IMR-90 (cell line): ENCODE results near the gene ZMAT5. TPM values are rescaled to one million over a fixed set of nuclear protein-coding genes. Genes with fewer than 3 reads are reported as not detected.

Source experiments
- ATAC-seq: fragments of 200-7000 bp; cut with Tn5 transposase; 2 replicates; pipeline ENCODE4 v1.9.1; 2020; ENCODE audit warnings: low read depth, mild to moderate bottlenecking, moderate library complexity
- BruUV-seq: library from RNA; stranded (reverse); fragments of 400-500 nt; replicated peaks from 2 replicates; lab custom pipeline; 2021; lab: Mats Ljungman, UMichigan
- CTCF ChIA-PET: fragments of 300-600 bp; formaldehyde crosslinking; extraction: SDS; loops from one replicate; lab custom pipeline; 2021; ENCODE audit warnings: antibody characterized with exemption; lab: Yijun Ruan, JAX
- POLR2A ChIA-PET: fragments of 300-600 bp; sonication (Branson Sonifier 250); formaldehyde crosslinking; loops from one replicate; lab custom pipeline; 2022; ENCODE audit warnings: antibody characterized with exemption; ENCODE audit not compliant: unreplicated experiment; lab: Charles Lee
- DNase-seq: peaks from one replicate; pipeline ENCODE4 v3.0.0; 2013
- H2AFZ ChIP-seq: replicated peaks from 2 replicates; pipeline ENCODE3; 2013; ENCODE audit warnings: low read length, mild to moderate bottlenecking; ENCODE audit not compliant: poor library complexity
- H2AK5ac ChIP-seq: 2 replicates; pipeline ENCODE4 v1.6.1; 2013; ENCODE audit warnings: low read depth, low read length, inconsistent platforms
- H2AK9ac ChIP-seq: replicated peaks from 2 replicates; pipeline ENCODE3; 2013; ENCODE audit warnings: mild to moderate bottlenecking, low read depth, low read length, moderate library complexity; ENCODE audit not compliant: poor library complexity
- H2BK120ac ChIP-seq: 2 replicates; pipeline ENCODE4 v1.6.1; 2013; ENCODE audit warnings: low read depth, low read length, inconsistent platforms
- H2BK15ac ChIP-seq: 3 replicates; pipeline ENCODE4 v1.6.1; 2013; ENCODE audit warnings: low read depth, low read length, inconsistent platforms
- H2BK20ac ChIP-seq: 2 replicates; pipeline ENCODE4 v1.6.1; 2013; ENCODE audit warnings: low read depth, mild to moderate bottlenecking, inconsistent platforms, low read length, moderate library complexity
- H2BK5ac ChIP-seq: 2 replicates; pipeline ENCODE4 v1.6.1; 2013; ENCODE audit warnings: mild to moderate bottlenecking, low read depth, low read length, inconsistent platforms; ENCODE audit not compliant: poor library complexity, severe bottlenecking
- H3K14ac ChIP-seq: replicated peaks from 2 replicates; pipeline ENCODE4 v1.6.1; 2013; ENCODE audit warnings: low read depth, low read length, inconsistent platforms
- H3K18ac ChIP-seq: 2 replicates; pipeline ENCODE4 v1.6.1; 2013; ENCODE audit warnings: low read depth, low read length, control low read depth
- H3K23ac ChIP-seq: 2 replicates; pipeline ENCODE4 v1.6.1; 2013; ENCODE audit warnings: low read depth, low read length, inconsistent platforms
- H3K27ac ChIP-seq: 2 replicates; pipeline ENCODE4 v1.5.1; 2013; ENCODE audit warnings: mild to moderate bottlenecking, control low read depth, low read length; ENCODE audit not compliant: insufficient read depth
- H3K27me3 ChIP-seq: 2 replicates; pipeline ENCODE4 v1.6.1; 2013; ENCODE audit warnings: low read length; ENCODE audit not compliant: control insufficient read depth, insufficient read depth
- H3K36me3 ChIP-seq: 2 replicates; pipeline ENCODE4 v1.6.1; 2013; ENCODE audit warnings: low read length, mixed read lengths; ENCODE audit not compliant: control insufficient read depth, insufficient read depth
- H3K4ac ChIP-seq: 2 replicates; pipeline ENCODE4 v1.6.1; 2013; ENCODE audit warnings: low read depth, low read length, inconsistent platforms
- H3K4me1 ChIP-seq: 2 replicates; pipeline ENCODE4 v1.6.1; 2013; ENCODE audit warnings: low read length, mixed read lengths; ENCODE audit not compliant: control insufficient read depth, insufficient read depth
- H3K4me2 ChIP-seq: 2 replicates; pipeline ENCODE4 v1.6.1; 2013; ENCODE audit warnings: low read depth, mild to moderate bottlenecking, control low read depth, low read length, moderate library complexity
- H3K4me3 ChIP-seq: 2 replicates; pipeline ENCODE4 v1.5.1; 2013; ENCODE audit warnings: low read depth, mild to moderate bottlenecking, control low read depth, low read length, moderate library complexity; ENCODE audit not compliant: insufficient read depth
- H3K56ac ChIP-seq: 2 replicates; pipeline ENCODE4 v1.6.1; 2013; ENCODE audit warnings: low read length, inconsistent platforms; ENCODE audit not compliant: insufficient read depth; ENCODE audit errors: extremely low read depth
- H3K79me1 ChIP-seq, 2 experiments: 2 replicates each; pipeline ENCODE4 v1.6.1; 2013; ENCODE audit warnings: low read length in 2 of 2, inconsistent platforms in 1 of 2, low read depth in 1 of 2
- H3K9ac ChIP-seq: 2 replicates; pipeline ENCODE4 v1.6.1; 2013; ENCODE audit warnings: low read depth, low read length, control low read depth
- H3K9me1 ChIP-seq: 2 replicates; pipeline ENCODE4 v1.6.1; 2013; ENCODE audit warnings: low read length, inconsistent platforms; ENCODE audit not compliant: insufficient read depth
- H3K9me3 ChIP-seq: 2 replicates; pipeline ENCODE4 v1.6.1; 2013; ENCODE audit warnings: low read length; ENCODE audit not compliant: control insufficient read depth, insufficient read depth
- H4K20me1 ChIP-seq: 2 replicates; pipeline ENCODE4 v1.6.1; 2013; ENCODE audit warnings: low read length, inconsistent platforms; ENCODE audit not compliant: insufficient read depth
- H4K5ac ChIP-seq: 2 replicates; pipeline ENCODE4 v1.6.1; 2013; ENCODE audit warnings: mild to moderate bottlenecking, low read depth, low read length, control low read depth
- H4K8ac ChIP-seq, 2 experiments: 2 replicates each; pipeline ENCODE4 v1.6.1; 2013; ENCODE audit warnings: low read depth in 2 of 2, low read length in 2 of 2, control low read depth in 1 of 2, inconsistent platforms in 1 of 2
- H4K91ac ChIP-seq: 2 replicates; pipeline ENCODE4 v1.6.1; 2013; ENCODE audit warnings: low read depth, low read length, inconsistent platforms; ENCODE audit not compliant: insufficient read depth
- CEBPB ChIP-seq: IDR thresholded peaks from 2 replicates; pipeline ENCODE4 v1.6.1; 2012; ENCODE audit warnings: low read depth, low read length, improper control_type of control experiment
- NFE2L2 ChIP-seq: fragments of 150-350 bp; IDR thresholded peaks from 2 replicates; pipeline ENCODE4 v1.6.1; 2016; ENCODE audit warnings: low read depth, mild to moderate bottlenecking, low read length
- WGBS, 2 experiments: methylation state at CpG; one replicate each; pipeline versions ENCODE4 v1.1.5 to v1.1.7; 2013; ENCODE audit warnings: missing lambda C conversion rate in 2 of 2; ENCODE audit not compliant: insufficient read length in 1 of 2; ENCODE audit errors: extremely low coverage in 2 of 2; 5-methylcytosine and 5-hydroxymethylcytosine counted together
- dilution Hi-C: fragments of 300-500 bp; cut with HindIII; formaldehyde crosslinking; loops from one replicate; pipeline ENCODE4 v1.14.3; 2018; ENCODE audit warnings: low sequenced_read_pairs; ENCODE audit not compliant: unreplicated experiment
- in situ Hi-C: fragments of 300-500 bp; cut with MboI; formaldehyde crosslinking; loops from 3 replicates; pipeline ENCODE4 v1.14.3; 2019; ENCODE audit warnings: low sequenced_read_pairs, inconsistent platforms, mixed read lengths
- intact Hi-C: fragments of 100-400 bp; cut with micrococcal nuclease; formaldehyde crosslinking; loops from 2 replicates; pipeline ENCODE4 v1.10.0; 2022
- polyA plus RNA-seq, 3 experiments: library from polyadenylated mRNA; depleted of rRNA; stranded (reverse); fragments of >200 nt; gene quantifications; 2 replicates each; pipeline ENCODE4 v1.2.3, GENCODE V29; 2012; ENCODE audit warnings: low replicate concordance in 1 of 3
- total RNA-seq: library from RNA; depleted of rRNA; stranded (reverse); fragments of >200 nt; gene quantifications from 2 replicates; pipeline ENCODE4 v1.2.3, GENCODE V29; 2012

Gene ZMAT5
- total and polyA plus RNA-seq, 2 of the 4 experiments (the other 2 are of a cell fraction) = 21.7 to 31.8 TPM

GRCh38 chr22:29734406-29734805, 32.4 kb downstream of the ZMAT5 start:
- intact Hi-C loops = no loop called here

More at GRCh38 chr22:29734406-29734805, 32.4 kb downstream of the ZMAT5 start:
- no peak overlapping the region for H2BK15ac ChIP-seq
- no peaks in the 10 kb centered on the region for H3K79me1 ChIP-seq
- no peaks in the 10 kb centered on the region for H3K27me3 ChIP-seq
- dilution Hi-C loops = no loop called here
- H3K27ac ChIP-seq = no peak overlapping the region
- H3K9me1 ChIP-seq = no peaks in the 10 kb centered on the region
- no peak overlapping the region for H4K5ac ChIP-seq
- H3K14ac ChIP-seq = no peak overlapping the region
- no peak overlapping the region for H3K56ac ChIP-seq
- no peaks in the 10 kb centered on the region for H3K9me3 ChIP-seq
- peaks cover 12% of the 10 kb centered on the region for H3K36me3 ChIP-seq
- no peak for DNase-seq
- H4K20me1 ChIP-seq = no peaks in the 10 kb centered on the region
- H2BK5ac ChIP-seq = no peak overlapping the region
- H2BK20ac ChIP-seq = no peak overlapping the region
- no peak overlapping the region for H2BK120ac ChIP-seq
- H3K4ac ChIP-seq = no peak overlapping the region
- TF ChIP-seq NFE2L2 (no peak), CEBPB (no peak)
- H3K9ac ChIP-seq = no peak overlapping the region
- H3K18ac ChIP-seq = no peak overlapping the region
- no peak overlapping the region for H2AK5ac ChIP-seq
- POLR2A ChIA-PET = no interaction called here
- no peak overlapping the region for H2AFZ ChIP-seq
- CTCF ChIA-PET = no interaction called here
- no peak overlapping the region for H4K91ac ChIP-seq
- no peak overlapping the region for H3K4me2 ChIP-seq
- ATAC-seq = no peak
- H3K4me3 ChIP-seq = no peak overlapping the region
- no peak overlapping the region for H3K23ac ChIP-seq
- no peak overlapping the region for H4K8ac ChIP-seq
- no peaks in the 10 kb centered on the region for H3K4me1 ChIP-seq
- WGBS, 2 experiments = 81% methylated on average over 5 of the region's 8 CpGs; no CpG with 5 or more reads in 1 of the 2 experiments
- no TSS peak for BruUV-seq
- in situ Hi-C loops = no loop called here
- no peak overlapping the region for H2AK9ac ChIP-seq
